Coronary artery (tissue), 2 donors: Measurements from ENCODE around the gene PCSK9.

Experiments
- DNase-seq: peaks from one replicate; pipeline ENCODE4 v3.0.0-alpha.2; 2017; ENCODE audit warnings: low spot score
- H3K27ac ChIP-seq, 2 donors: fragments of 200-600 bp; sonication (generic); one replicate each; pipeline ENCODE4 v1.5.1; 2016 to 2019
- H3K4me3 ChIP-seq: fragments of 200-600 bp; sonication (generic); 2 replicates; pipeline ENCODE4 v1.5.1; 2016; ENCODE audit warnings: mild to moderate bottlenecking, moderate library complexity
- CTCF ChIP-seq: fragments of 200-600 bp; sonication (generic); IDR thresholded peaks from one replicate; pipeline ENCODE4 v1.5.1; 2019; ENCODE audit warnings: antibody characterized with exemption

The PCSK9 gene

GRCh38 chr1:55038552-55038838 lies 853 bp upstream of the PCSK9 start:
- no peak for DNase-seq
- TF ChIP-seq CTCF: no peak
- Histone ChIP-seq H3K27ac (no peak overlapping the region), H3K4me3 (no peak overlapping the region)

- H3K27ac ChIP-seq: no peak overlapping the region
Measured at GRCh38 chr1:55038974-55039341, 390 bp upstream of the PCSK9 start.

GRCh38 chr1:55040083-55040932 lies 960 bp downstream of the PCSK9 start:
- DNase-seq: no peak
- TF ChIP-seq CTCF: no peak
- Histone ChIP-seq H3K27ac (no peak overlapping the region), H3K4me3 (peak overlapping the region; percentile 58)

More at GRCh38 chr1:55038974-55039341, 390 bp upstream of the PCSK9 start:
- no peak for TF ChIP-seq CTCF
- DNase-seq: no peak
- H3K4me3 ChIP-seq: no peak overlapping the region

- H3K4me3 ChIP-seq: no peak overlapping the region
- no peak for TF ChIP-seq CTCF
- no peak overlapping the region for H3K27ac ChIP-seq
- DNase-seq: no peak
Measured at GRCh38 chr1:55040933-55041494, 1.7 kb downstream of the PCSK9 start.

- H3K27ac ChIP-seq: no peak overlapping the region
- H3K4me3 ChIP-seq: no peak overlapping the region
- DNase-seq: no peak
- TF ChIP-seq CTCF: no peak
Measured at GRCh38 chr1:55041613-55042012, 2.3 kb downstream of the PCSK9 start.

- DNase-seq: no peak
- no peak for TF ChIP-seq CTCF
- H3K4me3 ChIP-seq: no peak overlapping the region
- H3K27ac ChIP-seq: no peak overlapping the region
Measured at GRCh38 chr1:55043011-55043410, 3.7 kb downstream of the PCSK9 start.

- DNase-seq: no peak
- Histone ChIP-seq H3K4me3 (no peak overlapping the region), H3K27ac (no peak overlapping the region)
- no peak for TF ChIP-seq CTCF
Measured at GRCh38 chr1:55043726-55044125, 4.4 kb downstream of the PCSK9 start.
